HepG2 (cell line): ENCODE results near the gene TCEANC. TPM values are rescaled to one million over a fixed set of nuclear protein-coding genes. Genes with fewer than 3 reads are reported as not detected.

Experiments
- CSRNP2 ChIP-seq: sonication (generic); formaldehyde crosslinking; conservative IDR thresholded peaks from 2 replicates; pipeline ENCODE4 v1.8.0; 2022; ENCODE audit warnings: low read depth, missing genetic modification reagents
- E2F1 ChIP-seq: sonication (generic); formaldehyde crosslinking; IDR thresholded peaks from 2 replicates; pipeline ENCODE4 v1.5.0; 2020; ENCODE audit warnings: missing genetic modification reagents
- GRHL1 ChIP-seq: sonication (generic); formaldehyde crosslinking; conservative IDR thresholded peaks from 2 replicates; pipeline ENCODE4 v1.8.0; 2022; ENCODE audit warnings: missing genetic modification reagents
- HMGA1 ChIP-seq: sonication (generic); formaldehyde crosslinking; conservative IDR thresholded peaks from 2 replicates; pipeline ENCODE4 v1.4.0; 2020; ENCODE audit warnings: missing genetic modification reagents
- HNF4A ChIP-seq: sonication (generic); formaldehyde crosslinking; IDR thresholded peaks from 2 replicates; pipeline ENCODE4 v1.4.0; 2020; ENCODE audit warnings: missing genetic modification reagents
- KLF11 ChIP-seq: IDR thresholded peaks from 2 replicates; pipeline ENCODE4 v1.6.1; 2016; ENCODE audit warnings: missing compliant biosample characterization
- MTERF4 ChIP-seq: sonication (generic); formaldehyde crosslinking; IDR thresholded peaks from 2 replicates; pipeline ENCODE4 v1.8.0; 2023; ENCODE audit warnings: mild to moderate bottlenecking, missing genetic modification reagents
- MTF2 ChIP-seq: sonication (generic); formaldehyde crosslinking; IDR thresholded peaks from 2 replicates; pipeline ENCODE4 v1.5.0; 2020; ENCODE audit warnings: missing genetic modification reagents, borderline replicate concordance
- MXD1 ChIP-seq: sonication (generic); formaldehyde crosslinking; IDR thresholded peaks from 2 replicates; pipeline ENCODE4 v1.4.0; 2020; ENCODE audit warnings: mild to moderate bottlenecking, missing genetic modification reagents
- PREB ChIP-seq: sonication (generic); formaldehyde crosslinking; IDR thresholded peaks from 2 replicates; pipeline ENCODE4 v1.4.0; 2020; ENCODE audit warnings: missing genetic modification reagents
- REL ChIP-seq: sonication (generic); formaldehyde crosslinking; conservative IDR thresholded peaks from 2 replicates; pipeline ENCODE4 v1.8.0; 2022; ENCODE audit warnings: mild to moderate bottlenecking, missing genetic modification reagents, moderate library complexity
- TAF1 ChIP-seq: sonication (generic); formaldehyde crosslinking; IDR thresholded peaks from 2 replicates; pipeline ENCODE4 v1.4.0; 2020; ENCODE audit warnings: missing genetic modification reagents
- UBTF ChIP-seq: sonication (generic); formaldehyde crosslinking; IDR thresholded peaks from 2 replicates; pipeline ENCODE4 v1.4.0; 2020; ENCODE audit warnings: mild to moderate bottlenecking, missing genetic modification reagents
- ZNF326 ChIP-seq: sonication (generic); formaldehyde crosslinking; IDR thresholded peaks from 2 replicates; pipeline ENCODE4 v1.4.0; 2020; ENCODE audit warnings: missing genetic modification reagents, borderline replicate concordance
- ZNF607 ChIP-seq: sonication (generic); formaldehyde crosslinking; IDR thresholded peaks from 2 replicates; pipeline ENCODE4 v1.5.1; 2020; ENCODE audit warnings: missing genetic modification reagents, mild to moderate bottlenecking, borderline replicate concordance
- ZNF619 ChIP-seq: sonication (generic); formaldehyde crosslinking; IDR thresholded peaks from 2 replicates; pipeline ENCODE4 v1.4.0; 2020; ENCODE audit warnings: mild to moderate bottlenecking, missing genetic modification reagents
- ZNF75D ChIP-seq: sonication (generic); formaldehyde crosslinking; IDR thresholded peaks from 2 replicates; pipeline ENCODE4 v1.8.1; 2023; ENCODE audit warnings: missing genetic modification reagents, mild to moderate bottlenecking, borderline replicate concordance
- ZNF776 ChIP-seq: sonication (generic); formaldehyde crosslinking; IDR thresholded peaks from 2 replicates; pipeline ENCODE4 v1.4.0; 2020; ENCODE audit warnings: mild to moderate bottlenecking, missing genetic modification reagents
- polyA plus RNA-seq, 8 experiments: library from polyadenylated mRNA; depleted of rRNA in 3 of 8; stranded (reverse) in 7 of 8; unstranded in 1 of 8; fragments of >200 nt; fragmentation: Illumina TruSeq in 4 of 8; extraction: Trizol in 4 of 8; gene quantifications; 2 replicates each; pipeline versions ENCODE4 v1.2.1 to v1.2.3, GENCODE V29; 2011 to 2016; ENCODE audit warnings: low read depth in 4 of 8, missing spikeins in 1 of 8, mixed read lengths in 1 of 8; ENCODE audit not compliant: insufficient read depth in 1 of 8
- total RNA-seq, 5 experiments: library from RNA; depleted of rRNA; stranded (reverse); fragments of >200 nt; fragmentation: Illumina TruSeq; extraction: Trizol; gene quantifications; 2 replicates each; pipeline ENCODE4 v1.2.3, GENCODE V29; 2016; ENCODE audit warnings: low read depth in 1 of 5

The TCEANC gene
- total and polyA plus RNA-seq, 2 of the 13 experiments (the other 11 are each of a cell fraction or from before 2014, with no cell fraction given), result 0.51 to 0.97 TPM

- TF ChIP-seq MTERF4 (CRISPR knock-in tag) (no peak), HNF4A (CRISPR knock-in tag) (0 out of 2 replicates have a peak, but pooled peaks have one; percentile 5), REL (CRISPR knock-in tag) (no peak), MTF2 (CRISPR knock-in tag) (no peak), E2F1 (CRISPR knock-in tag) (no peak), TAF1 (CRISPR knock-in tag) (peak; percentile 46), UBTF (peak; percentile 75), ZNF776 (CRISPR knock-in tag) (no peak), CSRNP2 (CRISPR knock-in tag) (no peak), PREB (CRISPR knock-in tag) (no peak), KLF11 (CRISPR knock-in tag) (no peak), MXD1 (no peak), ZNF75D (CRISPR knock-in tag) (no peak), GRHL1 (no peak), ZNF607 (0 out of 2 replicates have a peak, but pooled peaks have one; percentile 53), HMGA1 (no peak), ZNF619 (CRISPR knock-in tag) (no peak; the same call in 1 of the 2 replicates), ZNF326 (CRISPR knock-in tag) (no peak)
Measured at GRCh38 chrX:13652850-13653693, at the start of gene TCEANC (continued).
